Type B pancreatic cell (in vitro differentiated cells): ENCODE data around the gene PRKN. TPM values are rescaled to one million over a fixed set of nuclear protein-coding genes. Genes with fewer than 3 reads are reported as not detected.

Experiments
- DNase-seq: peaks from one replicate; pipeline ENCODE4 v3.0.0; 2021; ENCODE audit warnings: mixed read lengths; ENCODE audit not compliant: unreplicated experiment; ENCODE audit errors: extremely low spot score
- H3K27ac Mint-ChIP-seq: 2 replicates; pipeline ENCODE4 v1.8.0; 2021; ENCODE audit warnings: mild to moderate bottlenecking, mixed read lengths
- H3K27me3 Mint-ChIP-seq: 2 replicates; pipeline ENCODE4 v1.8.0; 2021; ENCODE audit warnings: mixed read lengths
- H3K36me3 Mint-ChIP-seq: 2 replicates; pipeline ENCODE4 v1.8.0; 2021; ENCODE audit warnings: mixed read lengths
- H3K4me1 Mint-ChIP-seq: one replicate; pipeline ENCODE4 v1.8.0; 2021; ENCODE audit warnings: mixed read lengths; ENCODE audit not compliant: unreplicated experiment
- H3K4me3 Mint-ChIP-seq: 2 replicates; pipeline ENCODE4 v1.8.0; 2021; ENCODE audit warnings: mild to moderate bottlenecking, mixed read lengths
- H3K9me3 Mint-ChIP-seq: 2 replicates; pipeline ENCODE4 v1.8.0; 2021; ENCODE audit warnings: mixed read lengths
- CTCF ChIP-seq: fragments of 200-600 bp; sonication (generic); conservative IDR thresholded peaks from 2 replicates; pipeline ENCODE4 v1.5.0; 2021; ENCODE audit warnings: antibody characterized with exemption, mild to moderate bottlenecking
- total RNA-seq: library from RNA; stranded (reverse); gene quantifications from 2 replicates; pipeline ENCODE4 v1.2.1, GENCODE V29; 2021; ENCODE audit warnings: low replicate concordance

The PRKN gene
- total RNA-seq, 1 donor from 2014 or later, result 6.2 TPM

GRCh38 chr6:162576016-162576415, 151.6 kb downstream of the PRKN start:
- Mint-ChIP-seq H3K9me3 (no peaks in the 10 kb centered on the region), H3K27ac (no peak overlapping the region), H3K36me3 (no peaks in the 10 kb centered on the region), H3K27me3 (no peaks in the 10 kb centered on the region), H3K4me3 (no peak overlapping the region), H3K4me1 (no peaks in the 10 kb centered on the region)
- TF ChIP-seq CTCF, result no peak
- no peak for DNase-seq

GRCh38 chr6:162572240-162572639, 155.3 kb downstream of the PRKN start:
- Mint-ChIP-seq H3K27ac (no peak overlapping the region), H3K36me3 (no peaks in the 10 kb centered on the region), H3K27me3 (no peaks in the 10 kb centered on the region), H3K4me1 (no peaks in the 10 kb centered on the region), H3K9me3 (peaks cover 11% of the 10 kb centered on the region), H3K4me3 (no peak overlapping the region)
- DNase-seq, result no peak
- no peak for TF ChIP-seq CTCF

- no peaks in the 10 kb centered on the region for H3K27me3 Mint-ChIP-seq
- no peak overlapping the region for H3K4me3 Mint-ChIP-seq
- no peaks in the 10 kb centered on the region for H3K36me3 Mint-ChIP-seq
- no peaks in the 10 kb centered on the region for H3K4me1 Mint-ChIP-seq
- H3K9me3 Mint-ChIP-seq, result peaks cover 15% of the 10 kb centered on the region
- H3K27ac Mint-ChIP-seq, result no peak overlapping the region
- no peak for TF ChIP-seq CTCF
- no peak for DNase-seq
Measured at GRCh38 chr6:162568266-162568665, 159.3 kb downstream of the PRKN start.

- H3K4me1 Mint-ChIP-seq, result no peaks in the 10 kb centered on the region
- H3K36me3 Mint-ChIP-seq, result no peaks in the 10 kb centered on the region
- no peak overlapping the region for H3K4me3 Mint-ChIP-seq
- peaks cover 5% of the 10 kb centered on the region for H3K9me3 Mint-ChIP-seq
- TF ChIP-seq CTCF, result no peak
- H3K27me3 Mint-ChIP-seq, result no peaks in the 10 kb centered on the region
- no peak for DNase-seq
- no peak overlapping the region for H3K27ac Mint-ChIP-seq
Measured at GRCh38 chr6:162562041-162562440, 165.5 kb downstream of the PRKN start.

GRCh38 chr6:162560891-162561290, 166.7 kb downstream of the PRKN start:
- Mint-ChIP-seq H3K4me1 (no peaks in the 10 kb centered on the region), H3K27ac (no peak overlapping the region), H3K9me3 (peaks cover 5% of the 10 kb centered on the region), H3K4me3 (no peak overlapping the region), H3K27me3 (no peaks in the 10 kb centered on the region), H3K36me3 (no peaks in the 10 kb centered on the region)
- no peak for DNase-seq
- TF ChIP-seq CTCF, result no peak

- no peak overlapping the region for H3K27ac Mint-ChIP-seq
- no peaks in the 10 kb centered on the region for H3K36me3 Mint-ChIP-seq
- H3K27me3 Mint-ChIP-seq, result no peaks in the 10 kb centered on the region
- no peak overlapping the region for H3K4me3 Mint-ChIP-seq
- H3K9me3 Mint-ChIP-seq, result no peaks in the 10 kb centered on the region
- no peak for TF ChIP-seq CTCF
- DNase-seq, result no peak
- H3K4me1 Mint-ChIP-seq, result no peaks in the 10 kb centered on the region
Measured at GRCh38 chr6:162554531-162554930, 173.0 kb downstream of the PRKN start.
